ENCODE results near the gene AANAT. TPM values are rescaled to one million over a fixed set of nuclear protein-coding genes. Genes with fewer than 3 reads are reported as not detected.
"Not testable (repeated sequence)": the region's sequence is repeated elsewhere in the genome, so short reads cannot be mapped to it uniquely, and the experiment has no call there.

AANAT gene
- total RNA-seq, 1 donor from 2014 or later, result not detected

GRCh38 chr17:76504117-76504516 lies 36.7 kb downstream of the AANAT start:
- TF ChIP-seq CTCF (conservative IDR thresholded peaks at IDR 0.05; ENCODE audit: low read depth, low read length), result no peak
- H3K4me3 ChIP-seq (ENCODE audit: low read depth, low read length), result no peak overlapping the region

GRCh38 chr17:76506408-76507345 lies 39.3 kb downstream of the AANAT start:
- no peak for DNase-seq (ENCODE audit: low read depth)
- TF ChIP-seq CTCF (conservative IDR thresholded peaks at IDR 0.05; ENCODE audit: low read depth, low read length), result peak; percentile 83
- H3K4me3 ChIP-seq (ENCODE audit: low read depth, low read length), result peak overlapping the region; percentile 14

More at GRCh38 chr17:76504117-76504516, 36.7 kb downstream of the AANAT start:
- DNase-seq (ENCODE audit: low read depth), result no peak

- not testable (repeated sequence) for DNase-seq (ENCODE audit: low read depth)
Observed at GRCh38 chr17:76508472-76509063, 41.2 kb downstream of the AANAT start.

DNA sequence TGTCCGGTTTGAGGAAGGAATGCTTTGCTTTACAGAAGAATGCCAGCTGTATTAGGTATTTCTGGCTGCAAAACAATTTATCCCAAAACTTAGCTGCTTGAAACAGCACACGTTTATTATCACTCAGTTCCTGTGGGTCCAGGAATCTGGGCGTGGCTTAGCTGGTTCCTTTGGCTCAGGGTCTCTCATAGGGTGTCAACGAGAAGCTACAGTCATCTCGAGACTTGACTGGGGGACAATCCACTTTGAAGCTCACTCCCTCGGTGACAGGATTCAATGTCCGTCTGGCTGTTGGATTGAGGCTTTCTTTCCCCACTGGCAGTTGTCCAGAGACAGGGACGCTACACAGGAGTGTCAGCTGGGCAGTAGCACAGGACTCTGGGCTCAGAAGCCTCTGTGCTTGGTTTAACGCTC lies 43.4 kb downstream of the AANAT start:
- no peak for DNase-seq (ENCODE audit: low read depth)
- no peak for TF ChIP-seq CTCF (conservative IDR thresholded peaks at IDR 0.05; ENCODE audit: low read depth, low read length)
- H3K4me3 ChIP-seq (ENCODE audit: low read depth, low read length), result no peak overlapping the region

More at GRCh38 chr17:76508472-76509063, 41.2 kb downstream of the AANAT start:
- not testable (repeated sequence) for H3K4me3 ChIP-seq (ENCODE audit: low read depth, low read length)

DNA sequence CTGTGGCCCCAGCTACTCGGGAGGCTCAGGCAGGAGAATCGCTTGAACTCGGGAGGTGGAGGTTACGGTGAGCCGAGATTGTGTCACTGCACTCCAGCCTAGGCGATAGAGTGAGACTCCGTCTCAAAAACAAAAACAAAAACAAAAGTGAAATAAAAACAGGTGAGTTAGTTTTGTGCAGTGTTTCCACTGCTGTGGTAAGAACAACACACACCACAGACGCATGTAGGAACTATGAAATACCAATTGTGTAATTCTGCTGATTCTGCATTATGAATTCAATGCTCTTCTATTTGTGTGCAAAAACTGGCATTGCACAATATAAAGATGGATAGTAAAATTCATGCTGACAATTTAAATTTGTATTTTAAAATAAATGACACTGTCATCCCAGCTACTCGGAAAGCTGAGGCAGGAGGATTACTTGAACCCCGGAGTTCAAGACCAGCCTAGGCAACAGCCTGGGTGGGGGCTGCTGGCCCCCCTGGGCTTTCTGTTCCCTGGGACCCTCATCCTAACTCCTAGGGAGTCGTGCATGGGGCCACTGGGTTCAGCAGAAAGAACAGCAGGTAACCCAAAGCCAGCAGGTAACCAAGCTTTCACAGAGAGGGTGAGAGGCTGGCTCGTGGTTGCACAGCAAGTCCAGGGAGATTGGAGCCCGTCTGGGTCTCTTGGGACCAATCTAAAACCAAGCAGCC lies 44.4 kb downstream of the AANAT start:
- no peak overlapping the region for H3K4me3 ChIP-seq (ENCODE audit: low read depth, low read length)

GRCh38 chr17:76512366-76513305 lies 45.2 kb downstream of the AANAT start:
- no peak for TF ChIP-seq CTCF (conservative IDR thresholded peaks at IDR 0.05; ENCODE audit: low read depth, low read length)
- H3K4me3 ChIP-seq (ENCODE audit: low read depth, low read length), result no peak overlapping the region
- DNase-seq (ENCODE audit: low read depth), result no peak

More for the DNA sequence above, 44.4 kb downstream of the AANAT start:
- no peak for TF ChIP-seq CTCF (conservative IDR thresholded peaks at IDR 0.05; ENCODE audit: low read depth, low read length)
- no peak for DNase-seq (ENCODE audit: low read depth)
